ENCODE data around the gene FLT3LG. TPM values are rescaled to one million over a fixed set of nuclear protein-coding genes. Genes with fewer than 3 reads are reported as not detected.
A peak's percentile ranks its signal among the peaks of the same experiment; 100 is the strongest.

FLT3LG gene
- total and polyA plus RNA-seq, 9 of the 15 experiments (the other 6 are each of a cell fraction or from before 2014, with no cell fraction given): 0.31 to 6.4 (median 1.1) TPM

GRCh38 chr19:49443366-49444099 is 30.5 kb upstream of the FLT3LG start (continued):
- TF ChIP-seq PHTF2 (CRISPR knock-in tag; IDR thresholded peaks at IDR 0.05): no peak
- no peak for TF ChIP-seq NFE2L1 (tag; IDR thresholded peaks at IDR 0.05; ENCODE audit: borderline replicate concordance, low read depth)
- TF ChIP-seq ATF1 (CRISPR knock-in tag; IDR thresholded peaks at IDR 0.05): no peak
- peak; percentile 80 for TF ChIP-seq ATF1 (tag; IDR thresholded peaks at IDR 0.05)
- TF ChIP-seq XRCC4 (IDR thresholded peaks at IDR 0.05; ENCODE audit: extremely low read depth, insufficient read depth, insufficient read length): no peak
- no peak for TF ChIP-seq MTA2 (IDR thresholded peaks at IDR 0.05; ENCODE audit: low read depth)
- 0 out of 2 replicates have a peak, but pooled peaks have one; percentile 54 for TF ChIP-seq ERF (CRISPR knock-in tag; IDR thresholded peaks at IDR 0.05)
- TF ChIP-seq SIRT6 (IDR thresholded peaks at IDR 0.05; ENCODE audit: low read depth, low read length): no peak
- TF ChIP-seq CREM (IDR thresholded peaks at IDR 0.05; ENCODE audit: low read depth): peak; percentile 89
- TF ChIP-seq SOX6 (IDR thresholded peaks at IDR 0.05): 0 out of 2 replicates have a peak, but pooled peaks have one; percentile 29
- TF ChIP-seq ZBTB40 (IDR thresholded peaks at IDR 0.05): peak; percentile 74; the same call in 1 of the 2 replicates
- no peak for TF ChIP-seq ZBTB40 (CRISPR knock-in tag; IDR thresholded peaks at IDR 0.05)
- TF ChIP-seq ETS1 (conservative IDR thresholded peaks at IDR 0.05; ENCODE audit: control insufficient read depth, low read depth, low read length): peak; percentile 98
- TF ChIP-seq ATF4 (CRISPR knock-in tag; IDR thresholded peaks at IDR 0.05): no peak
- no peak for TF ChIP-seq PATZ1 (CRISPR knock-in tag; IDR thresholded peaks at IDR 0.05; ENCODE audit: borderline replicate concordance)
